CD1c-positive myeloid dendritic cell (primary cell): ENCODE data around the gene TSBP1.
A peak's percentile ranks its signal among the peaks of the same experiment; 100 is the strongest.
"Not testable (repeated sequence)": the region's sequence is repeated elsewhere in the genome, so short reads cannot be mapped to it uniquely, and the experiment has no call there.

ENCODE experiments used
- DNase-seq: peaks from one replicate; pipeline ENCODE4 v3.0.0-alpha.2; 2016; ENCODE audit errors: extremely low spot score

TSBP1 gene

GRCh38 chr6:32375739-32376529, 4.2 kb upstream of the TSBP1 start:
- no peak for DNase-seq

DNA sequence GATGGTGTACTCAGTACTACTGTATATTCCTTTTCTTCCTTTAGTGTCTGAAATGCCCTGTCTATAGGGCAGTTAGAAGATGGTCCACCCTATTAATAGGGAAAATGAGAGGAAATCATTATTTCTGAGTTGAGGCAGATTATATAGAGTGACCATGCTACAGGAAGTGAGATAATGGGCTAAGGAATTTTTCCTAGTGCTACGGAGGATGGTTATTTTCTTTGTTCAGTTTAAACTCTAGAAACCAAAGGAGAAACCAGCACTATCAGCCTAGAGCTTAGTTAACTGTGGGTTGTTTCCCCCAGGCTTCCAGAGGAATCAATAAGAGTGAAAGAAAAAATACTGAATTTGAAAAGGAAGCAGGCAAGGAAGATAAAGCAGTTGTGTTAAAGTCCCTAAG, 474 bp downstream of the TSBP1 start:
- no peak for DNase-seq

- no peak for DNase-seq
Observed at GRCh38 chr6:32370505-32370904, 1.2 kb downstream of the TSBP1 start.

- peak; percentile 21 for DNase-seq
Observed at GRCh38 chr6:32369660-32370059, 2.0 kb downstream of the TSBP1 start.

DNA sequence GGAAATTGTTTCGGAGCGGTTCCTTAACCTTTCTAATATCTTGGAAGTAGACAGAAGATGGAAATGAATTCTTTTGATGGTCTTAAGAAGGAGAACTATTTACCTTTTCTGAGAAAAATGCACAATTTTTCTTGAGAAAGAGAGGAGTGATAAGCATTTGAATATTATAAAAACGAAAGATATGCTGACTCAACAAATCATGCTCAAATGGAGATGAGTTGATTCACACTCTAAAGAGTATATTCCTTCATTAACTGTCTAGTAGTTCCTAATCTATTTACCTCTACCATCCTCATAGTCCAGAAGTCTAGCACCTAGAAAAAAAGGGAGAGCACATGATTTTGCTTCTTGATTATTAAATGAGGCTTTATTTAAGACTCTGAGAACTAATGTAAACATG, 4.1 kb downstream of the TSBP1 start:
- no peak for DNase-seq

- not testable (repeated sequence) for DNase-seq
Observed at GRCh38 chr6:32359225-32359624, 12.5 kb downstream of the TSBP1 start.

GRCh38 chr6:32358548-32358947, 13.2 kb downstream of the TSBP1 start:
- not testable (repeated sequence) for DNase-seq

GRCh38 chr6:32355018-32355417, 16.7 kb downstream of the TSBP1 start:
- DNase-seq = no peak

DNA sequence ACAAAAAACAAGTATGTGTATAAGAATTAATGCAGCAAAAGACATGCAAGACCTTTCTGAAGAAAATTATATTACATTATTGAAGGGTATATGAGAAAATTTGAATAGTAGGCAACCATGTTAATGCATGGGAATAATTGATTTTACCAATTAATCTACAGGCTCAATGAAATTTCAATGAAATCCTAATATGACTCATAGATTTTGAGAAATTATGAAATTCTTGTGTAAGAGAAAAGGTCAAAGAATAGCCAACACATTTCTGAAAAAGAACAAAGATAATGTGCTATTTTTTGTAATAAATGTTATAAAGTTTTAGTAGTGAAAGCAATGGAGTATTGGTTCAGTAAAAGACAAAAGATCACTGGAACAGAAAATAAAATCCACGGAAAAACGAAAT, 18.4 kb downstream of the TSBP1 start:
- DNase-seq = no peak

DNA sequence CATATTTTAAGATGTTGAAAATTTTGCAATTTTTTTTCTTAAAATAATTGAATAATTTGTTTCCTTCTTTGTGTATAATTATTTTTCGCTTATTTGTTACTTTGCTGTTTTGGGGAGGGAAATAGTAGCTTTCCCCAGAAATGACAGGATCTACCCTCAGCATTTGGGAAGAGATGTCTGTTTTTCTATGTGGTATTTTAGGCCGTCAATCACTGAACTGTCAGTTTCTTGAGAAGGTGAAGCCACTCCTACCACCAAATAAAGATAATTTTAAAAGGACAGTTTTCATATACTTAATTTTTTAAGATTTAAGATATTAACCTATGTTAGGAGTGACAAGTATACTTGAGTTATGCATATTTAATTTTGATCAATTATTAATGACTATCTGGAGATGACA, 31.5 kb downstream of the TSBP1 start:
- DNase-seq = no peak

- peak; percentile 5 for DNase-seq
Observed at GRCh38 chr6:32337186-32337805, 34.4 kb downstream of the TSBP1 start.

GRCh38 chr6:32332433-32332832, 39.3 kb downstream of the TSBP1 start:
- no peak for DNase-seq

GRCh38 chr6:32329141-32329540, 42.6 kb downstream of the TSBP1 start:
- DNase-seq = no peak

DNA sequence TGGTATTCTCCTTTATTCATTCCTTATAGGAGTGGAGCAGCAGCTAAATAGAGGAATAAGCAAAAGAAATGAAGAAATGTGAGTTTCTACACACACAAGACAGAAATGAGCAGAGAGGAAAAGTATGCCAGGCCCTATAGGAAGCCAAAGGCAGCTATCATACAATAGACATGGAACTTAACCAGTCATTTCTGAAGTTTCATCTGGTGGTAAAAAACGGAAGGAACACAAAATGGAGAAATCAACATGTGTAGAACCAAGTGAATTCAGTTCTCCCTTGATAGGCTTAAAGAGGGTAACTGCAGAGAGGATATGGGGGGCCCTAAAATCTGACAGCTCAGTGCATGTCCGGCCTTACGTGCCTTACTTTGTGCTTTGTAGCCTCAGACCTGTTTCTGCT, 44.6 kb downstream of the TSBP1 start:
- peak; percentile 86 for DNase-seq

- DNase-seq = no peak
Observed at GRCh38 chr6:32318501-32318900, 53.2 kb downstream of the TSBP1 start.

DNA sequence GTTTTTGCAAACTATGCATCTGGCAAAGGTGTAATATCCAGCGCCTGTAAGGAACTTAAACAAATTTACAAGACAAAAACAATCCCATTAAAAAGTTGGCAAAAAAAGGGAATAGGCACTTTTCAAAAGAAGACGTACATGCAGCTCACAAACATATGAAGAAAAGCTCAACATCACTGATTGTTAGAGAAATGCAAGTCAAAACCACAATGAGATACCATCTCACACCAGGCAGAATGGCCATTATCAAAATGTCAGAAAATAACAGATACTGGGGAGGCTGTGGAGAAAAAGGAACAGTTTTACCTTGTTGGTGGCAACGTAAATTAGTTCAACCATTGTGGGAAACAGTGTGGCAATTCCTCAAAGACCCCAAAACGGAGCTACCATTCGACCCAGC, 54.2 kb downstream of the TSBP1 start:
- DNase-seq = no peak

DNA sequence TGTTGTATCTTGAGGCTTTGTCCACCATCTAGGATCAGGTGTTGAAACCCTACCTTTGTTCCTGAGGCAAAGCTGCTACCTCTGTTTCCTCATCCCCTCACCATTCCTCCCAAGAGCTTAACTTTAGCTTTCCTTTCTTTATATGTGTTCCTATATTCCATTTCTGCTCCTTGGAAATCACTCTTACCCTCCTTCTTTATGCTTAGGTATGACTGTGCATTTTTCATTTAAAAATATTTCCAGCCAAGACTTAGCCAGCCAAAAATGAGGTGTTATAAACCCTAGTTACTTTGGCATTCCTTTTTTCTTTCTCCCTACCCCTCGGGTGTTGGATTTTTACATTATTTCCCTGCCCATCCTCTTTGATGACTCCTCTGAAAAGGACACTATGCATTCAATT, 57.7 kb downstream of the TSBP1 start:
- no peak for DNase-seq

GRCh38 chr6:32298632-32299336, 72.9 kb downstream of the TSBP1 start:
- DNase-seq = no peak

DNA sequence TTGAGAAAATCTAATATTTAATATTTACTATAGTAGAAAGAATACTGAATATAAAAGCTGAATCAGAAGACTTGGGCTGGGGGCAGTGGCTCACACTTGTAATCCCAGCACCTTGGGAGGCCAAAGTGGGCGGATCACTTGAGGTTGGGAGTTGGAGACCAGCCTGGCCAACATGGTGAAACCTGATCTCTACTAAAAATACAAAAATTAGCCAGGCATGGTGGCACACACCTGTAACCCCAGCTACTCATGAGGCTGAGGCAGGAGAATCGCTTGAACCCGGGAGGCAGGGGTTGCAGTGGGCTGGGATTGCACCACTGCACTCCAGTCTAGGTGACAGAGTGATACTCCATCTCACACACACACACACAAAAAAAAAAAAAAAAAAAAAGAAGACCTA, 76.7 kb downstream of the TSBP1 start:
- not testable (repeated sequence) for DNase-seq

DNA sequence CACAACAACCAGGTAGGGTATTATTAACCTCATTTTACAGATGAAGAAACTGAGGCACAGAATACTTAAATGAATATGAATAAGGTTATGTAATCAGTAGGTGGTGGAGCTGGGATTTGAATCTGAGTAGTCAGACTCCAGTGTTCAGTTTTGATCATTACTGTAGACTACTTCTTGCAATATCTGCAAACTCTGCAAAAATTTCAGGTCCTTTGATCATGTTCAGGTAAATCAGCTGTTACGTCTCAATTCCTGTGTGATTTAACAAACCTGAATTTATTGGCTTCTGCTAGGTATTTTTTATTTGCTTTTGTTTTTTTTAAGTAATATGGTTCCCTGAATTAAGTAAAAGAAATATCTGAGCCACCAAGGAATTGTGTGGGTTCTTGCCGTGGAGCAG, 77.1 kb downstream of the TSBP1 start:
- DNase-seq = no peak

GRCh38 chr6:32293695-32294094, 78.0 kb downstream of the TSBP1 start:
- peak; percentile 14 for DNase-seq

- DNase-seq = peak; percentile 35
Observed at GRCh38 chr6:32291543-32291942, 80.2 kb downstream of the TSBP1 start.

DNA sequence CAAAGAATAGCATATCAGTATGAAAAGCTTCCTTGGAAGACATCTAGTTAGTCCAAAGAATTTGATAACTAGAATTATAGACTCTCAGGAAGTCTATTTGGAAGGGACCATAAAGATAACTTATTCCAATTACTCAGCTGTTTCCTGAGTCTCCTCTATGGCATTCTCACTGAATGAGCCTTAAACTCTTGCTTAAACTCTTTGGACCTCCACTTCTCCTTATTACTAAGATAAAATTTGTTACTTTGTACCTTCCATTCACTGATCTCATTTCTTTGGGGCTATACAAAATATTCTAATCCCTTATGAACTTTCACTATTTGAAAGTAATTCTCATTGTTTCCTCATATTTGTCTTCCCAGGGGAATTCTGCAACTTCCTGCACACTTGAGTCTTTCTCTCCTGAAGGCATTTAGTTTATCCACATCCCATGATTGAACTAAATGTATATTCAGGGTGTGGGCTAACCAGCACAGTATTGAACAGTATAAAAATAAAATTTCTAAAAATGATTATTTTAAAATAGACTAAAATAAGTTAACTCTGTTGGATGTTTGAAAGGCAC, 80.7 kb downstream of the TSBP1 start:
- no peak for DNase-seq
